ENCODE data around the gene SYT6.

GRCh38 chr1:114169509-114169908, 15.8 kb upstream of the SYT6 start:
- TF ChIP-seq CTCF (conservative IDR thresholded peaks at IDR 0.05; ENCODE audit: low read length) (no peak), EZH2phosphoT487 (IDR thresholded peaks at IDR 0.05; ENCODE audit: borderline replicate concordance, low read depth, low read length) (no peak)

Data from OCI-LY7 (cell line).